Naive thymus-derived CD4-positive, alpha-beta T cell (primary cell): Measurements from ENCODE around the gene PPM1H. TPM values are rescaled to one million over a fixed set of nuclear protein-coding genes. Genes with fewer than 3 reads are reported as not detected.

ENCODE experiments used
- ATAC-seq: fragments of 150-1000 bp; cut with Tn5 transposase; 2 replicates; pipeline ENCODE4 v1.10.0; 2021; ENCODE audit warnings: mild to moderate bottlenecking, moderate library complexity
- CTCF ChIA-PET: fragments of 350-600 bp; sonication (Branson Sonifier 250); formaldehyde crosslinking; loops from one replicate; lab custom pipeline; 2021; ENCODE audit warnings: antibody characterized with exemption; lab: Charles Lee
- POLR2A ChIA-PET: fragments of 350-600 bp; sonication (Branson Sonifier 250); formaldehyde crosslinking; loops from one replicate; lab custom pipeline; 2021; ENCODE audit warnings: antibody characterized with exemption, inconsistent platforms; lab: Charles Lee
- DNase-seq, 9 donors: peaks; one replicate each; pipeline versions ENCODE4 v3.0.0 to v3.0.0-alpha.2; 2020 to 2022; ENCODE audit warnings: mixed read lengths in 1 of 9
- H3K27ac ChIP-seq: one replicate; pipeline ENCODE4 v1.7.0; 2013; ENCODE audit warnings: mild to moderate bottlenecking, low read depth, low read length, moderate library complexity
- H3K27me3 ChIP-seq, 2 donors: one replicate each; pipeline ENCODE4 v1.7.0; 2013; ENCODE audit warnings: low read length in 2 of 2, mild to moderate bottlenecking in 2 of 2, moderate library complexity in 2 of 2; ENCODE audit not compliant: control insufficient read depth in 2 of 2, insufficient read depth in 2 of 2
- H3K36me3 ChIP-seq, 3 experiments: 1 replicate in 2 of 3; 2 replicates in 1 of 3; pipeline ENCODE4 v1.7.0; 2013; ENCODE audit warnings: low read length in 3 of 3, mild to moderate bottlenecking in 3 of 3, moderate library complexity in 1 of 3; ENCODE audit not compliant: insufficient read depth in 3 of 3, control insufficient read depth in 2 of 3
- H3K4me1 ChIP-seq, 2 donors: one replicate each; pipeline ENCODE4 v1.7.0; 2013; ENCODE audit warnings: low read length in 2 of 2, mild to moderate bottlenecking in 2 of 2, moderate library complexity in 1 of 2; ENCODE audit not compliant: control insufficient read depth in 2 of 2, insufficient read depth in 2 of 2
- H3K4me3 ChIP-seq: 2 replicates; pipeline ENCODE4 v1.7.0; 2013; ENCODE audit warnings: mild to moderate bottlenecking, low read length
- H3K9me3 ChIP-seq, 3 experiments: 1 replicate in 2 of 3; 2 replicates in 1 of 3; pipeline ENCODE4 v1.7.0; 2013; ENCODE audit warnings: low read length in 3 of 3; ENCODE audit not compliant: control insufficient read depth in 2 of 3
- H3K27ac Mint-ChIP-seq, 9 donors: one replicate each; pipeline ENCODE4 v1.8.0; 2020 to 2022; ENCODE audit warnings: mixed read lengths in 9 of 9, mild to moderate bottlenecking in 8 of 9, moderate library complexity in 5 of 9, inconsistent platforms in 2 of 9
- H3K27me3 Mint-ChIP-seq, 5 donors: one replicate each; pipeline ENCODE4 v1.8.0; 2021 to 2022; ENCODE audit warnings: mixed read lengths in 5 of 5, mild to moderate bottlenecking in 1 of 5
- H3K36me3 Mint-ChIP-seq, 5 donors: one replicate each; pipeline ENCODE4 v1.8.0; 2020 to 2022; ENCODE audit warnings: mixed read lengths in 5 of 5, mild to moderate bottlenecking in 3 of 5, inconsistent platforms in 1 of 5
- H3K4me1 Mint-ChIP-seq, 7 donors: one replicate each; pipeline ENCODE4 v1.8.0; 2020 to 2022; ENCODE audit warnings: mixed read lengths in 7 of 7, mild to moderate bottlenecking in 3 of 7, inconsistent platforms in 1 of 7
- H3K4me3 Mint-ChIP-seq, 10 donors: one replicate each; pipeline ENCODE4 v1.8.0; 2020 to 2022; ENCODE audit warnings: mild to moderate bottlenecking in 10 of 10, mixed read lengths in 10 of 10, moderate library complexity in 6 of 10, inconsistent platforms in 2 of 10
- H3K9me3 Mint-ChIP-seq, 11 donors: one replicate each; pipeline ENCODE4 v1.8.0; 2020 to 2022; ENCODE audit warnings: mixed read lengths in 11 of 11, mild to moderate bottlenecking in 4 of 11, inconsistent platforms in 1 of 11, moderate library complexity in 1 of 11
- intact Hi-C, 2 donors: fragments of 100-400 bp; cut with micrococcal nuclease; formaldehyde crosslinking; loops; one replicate each; pipeline ENCODE4 v1.15.1; 2023
- polyA plus RNA-seq, 2 donors: library from polyadenylated mRNA; unstranded; fragments of 300-500 nt; fragmentation: Illumina TruSeq; gene quantifications; one replicate each; pipeline ENCODE4 v1.2.3, GENCODE V29; 2021
- total RNA-seq, 6 experiments: library from RNA in 5 of 6; stranded (reverse) in 5 of 6; gene quantifications; 1 replicate in 5 of 6; 2 replicates in 1 of 6; pipeline ENCODE4 v1.2.3 and lab custom pipeline; 2021 to 2026

Gene PPM1H
- total and polyA plus RNA-seq, 7 experiments from 2014 or later: 0.08 to 2.1 (median 0.34) TPM; not detected in 4

DNA sequence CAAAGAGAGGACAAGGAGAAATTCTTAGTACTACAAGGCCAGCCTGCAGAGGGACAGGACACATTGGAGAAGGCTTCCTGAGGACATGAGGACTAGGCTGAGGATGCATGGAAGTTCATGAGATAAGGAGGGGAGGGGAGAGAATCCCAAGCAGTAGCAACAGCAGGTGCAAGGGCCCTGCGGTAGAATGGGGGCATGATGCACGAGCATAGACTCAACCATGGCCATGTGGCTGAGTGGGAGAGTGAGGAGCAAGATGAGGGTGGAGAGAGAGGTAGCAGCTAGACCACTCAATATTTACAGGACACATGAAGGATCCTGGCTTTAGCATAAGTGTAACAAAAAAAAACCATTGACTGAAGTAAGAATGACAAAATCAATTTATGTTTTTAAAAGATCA is 128.1 kb downstream of the PPM1H start:
- H3K9me3 ChIP-seq: no peaks in the 10 kb centered on the region
- H3K4me1 ChIP-seq: no peaks in the 10 kb centered on the region
- peaks cover 0 to 9% (median 5%) of the 10 kb centered on the region in 7 donors for H3K4me1 Mint-ChIP-seq
- intact Hi-C loops: no loop called here
- no peaks in the 10 kb centered on the region for H3K36me3 Mint-ChIP-seq
- ATAC-seq (no peak), DNase-seq (no peak)
- H3K4me3 Mint-ChIP-seq: no peak overlapping the region
- no peaks in the 10 kb centered on the region for H3K36me3 ChIP-seq
- no peaks in the 10 kb centered on the region for H3K27me3 ChIP-seq
- H3K27ac ChIP-seq: no peak overlapping the region
- H3K4me3 ChIP-seq: no peak overlapping the region
- no peaks in the 10 kb centered on the region for H3K9me3 Mint-ChIP-seq
- peaks cover 0 to 5% (median 0%) of the 10 kb centered on the region in 5 donors for H3K27me3 Mint-ChIP-seq
- POLR2A ChIA-PET: interaction anchor here (0.9 kb wide), 1 partner anchor 12 kb away, joined by 3 read pairs; no protein-coding TSS in a partner anchor
- CTCF ChIA-PET: no interaction called here
- no peak overlapping the region for H3K27ac Mint-ChIP-seq

DNA sequence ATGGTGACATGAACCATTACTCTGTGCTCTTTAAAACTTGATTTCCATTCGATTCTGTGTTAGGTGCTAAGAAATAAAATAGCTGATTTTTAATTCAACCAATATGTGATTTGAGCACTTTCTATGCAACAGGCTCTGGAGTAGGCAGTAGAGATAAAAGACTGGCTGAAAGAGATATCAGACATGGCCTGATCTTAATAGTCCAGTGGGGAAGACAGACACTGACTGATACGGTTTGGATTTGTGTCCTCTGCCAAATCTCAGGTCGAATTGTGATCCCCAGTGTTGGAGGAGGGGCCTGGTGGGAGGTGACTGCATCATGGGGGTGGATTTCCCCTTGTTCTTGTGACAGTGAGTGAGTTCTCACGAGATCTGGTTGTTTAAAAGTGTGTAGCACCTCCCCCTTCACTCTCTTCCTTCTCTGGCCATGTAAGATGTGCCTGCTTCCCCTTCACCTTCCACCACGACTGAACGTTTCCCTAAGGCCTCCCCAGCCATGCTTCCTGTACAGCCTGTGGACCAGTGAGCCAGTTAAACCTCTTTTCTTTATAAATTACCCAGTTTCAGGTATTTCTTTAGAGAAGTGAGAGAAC is 128.6 kb downstream of the PPM1H start:
- intact Hi-C loops: no loop called here
- ATAC-seq: no peak
- H3K27me3 Mint-ChIP-seq: peaks cover 0 to 5% (median 0%) of the 10 kb centered on the region in 5 donors

DNA sequence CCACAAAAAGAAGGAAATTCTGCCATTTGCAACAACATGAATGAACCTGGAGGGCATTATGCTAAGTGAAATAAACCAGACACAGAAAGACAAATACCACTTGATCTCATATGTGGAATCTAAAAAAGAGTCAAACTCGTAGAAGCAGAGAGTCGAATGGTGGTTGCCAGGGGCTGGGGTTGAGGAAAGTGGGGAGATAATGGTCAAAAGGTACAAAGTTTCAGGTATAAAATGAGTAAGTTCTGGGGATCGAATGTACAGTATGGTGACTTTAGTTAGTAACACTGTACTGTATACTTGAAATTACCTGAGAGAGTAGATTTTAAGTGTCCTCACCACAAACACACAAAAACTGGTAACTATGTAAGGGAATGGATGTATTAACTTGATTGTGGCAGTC is 129.4 kb downstream of the PPM1H start:
- no peaks in the 10 kb centered on the region for H3K4me1 ChIP-seq
- no peak overlapping the region for H3K27ac ChIP-seq
- H3K9me3 Mint-ChIP-seq: no peaks in the 10 kb centered on the region
- H3K9me3 ChIP-seq: no peaks in the 10 kb centered on the region
- H3K36me3 Mint-ChIP-seq: no peaks in the 10 kb centered on the region
- DNase-seq: no peak
- ChIA-PET POLR2A (no interaction called here), CTCF (no interaction called here)
- H3K4me3 Mint-ChIP-seq: no peak overlapping the region
- no peaks in the 10 kb centered on the region for H3K36me3 ChIP-seq
- peaks cover 0 to 3% (median 0%) of the 10 kb centered on the region in 7 donors for H3K4me1 Mint-ChIP-seq
- H3K27me3 ChIP-seq: no peaks in the 10 kb centered on the region
- H3K27me3 Mint-ChIP-seq: peaks cover 0 to 2% (median 0%) of the 10 kb centered on the region in 5 donors
- intact Hi-C loops: no loop called here
- H3K27ac Mint-ChIP-seq: no peak overlapping the region
- H3K4me3 ChIP-seq: no peak overlapping the region
- ATAC-seq: no peak

More for the DNA sequence above, 128.6 kb downstream of the PPM1H start:
- no peaks in the 10 kb centered on the region for H3K36me3 Mint-ChIP-seq
- peaks cover 0 to 4% (median under 1%) of the 10 kb centered on the region in 7 donors for H3K4me1 Mint-ChIP-seq
- Histone ChIP-seq H3K36me3 (no peaks in the 10 kb centered on the region), H3K9me3 (no peaks in the 10 kb centered on the region), H3K4me1 (no peaks in the 10 kb centered on the region), H3K27ac (no peak overlapping the region), H3K27me3 (no peaks in the 10 kb centered on the region), H3K4me3 (no peak overlapping the region)
- CTCF ChIA-PET: no interaction called here
- POLR2A ChIA-PET: no interaction called here
- H3K27ac Mint-ChIP-seq: no peak overlapping the region
- no peaks in the 10 kb centered on the region for H3K9me3 Mint-ChIP-seq
- H3K4me3 Mint-ChIP-seq: no peak overlapping the region
- DNase-seq: no peak

DNA sequence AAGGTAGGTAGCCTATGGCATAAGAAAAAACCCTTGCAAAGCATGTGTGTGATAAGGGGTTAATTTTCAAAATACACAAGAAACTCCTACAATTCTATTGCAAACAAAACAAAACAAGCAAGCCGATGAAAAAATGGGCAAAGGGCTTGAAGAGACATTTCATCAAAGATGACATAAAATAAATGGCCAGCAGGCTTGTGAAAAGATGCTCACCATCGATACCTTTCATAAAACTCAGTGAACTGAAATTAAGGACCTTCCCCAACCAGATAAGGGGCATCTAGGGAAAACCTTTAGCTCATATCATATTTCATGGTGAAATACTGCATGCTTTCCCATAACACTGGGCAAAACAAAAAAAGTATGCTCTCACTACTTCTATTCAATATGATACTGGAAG is 131.2 kb downstream of the PPM1H start:
- Mint-ChIP-seq H3K36me3 (no peaks in the 10 kb centered on the region), H3K4me1 (peaks cover 0 to 3% (median 0%) of the 10 kb centered on the region in 7 donors), H3K27ac (no peak overlapping the region), H3K27me3 (peaks cover 0 to 2% (median 0%) of the 10 kb centered on the region in 5 donors), H3K9me3 (no peaks in the 10 kb centered on the region), H3K4me3 (no peak overlapping the region)
- ATAC-seq (no peak), DNase-seq (no peak)
- CTCF ChIA-PET: interaction anchor here (1.4 kb wide), 1 partner anchor 222 kb away, joined by 4 read pairs; no protein-coding TSS in a partner anchor
- intact Hi-C loops: no loop called here
- no peaks in the 10 kb centered on the region for H3K36me3 ChIP-seq
- no peaks in the 10 kb centered on the region for H3K27me3 ChIP-seq
- POLR2A ChIA-PET: interaction anchor here (0.7 kb wide), 1 partner anchor 15 kb away, joined by 3 read pairs; no protein-coding TSS in a partner anchor
- no peaks in the 10 kb centered on the region for H3K9me3 ChIP-seq
- H3K27ac ChIP-seq: no peak overlapping the region
- no peak overlapping the region for H3K4me3 ChIP-seq
- H3K4me1 ChIP-seq: no peaks in the 10 kb centered on the region

DNA sequence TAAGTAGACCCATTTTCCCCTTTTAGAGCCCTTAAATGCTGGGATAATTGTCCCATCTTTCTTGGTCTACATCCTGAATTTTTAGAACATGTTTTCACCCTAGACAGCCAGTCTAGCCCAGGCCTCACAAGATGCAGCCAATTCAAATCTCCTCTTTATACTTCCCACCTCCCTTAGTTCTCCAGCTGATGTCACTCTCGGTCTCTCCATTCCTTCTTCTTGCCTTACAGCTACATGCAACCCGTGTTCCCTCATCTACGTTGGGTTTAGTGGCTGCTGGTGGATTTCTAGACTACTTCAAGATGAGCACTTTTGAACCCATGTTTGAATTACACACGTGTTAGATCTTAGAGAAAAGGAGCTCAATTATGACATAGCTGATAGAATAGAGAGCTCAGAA is 132.0 kb downstream of the PPM1H start:
- ATAC-seq: no peak
- CTCF ChIA-PET: interaction anchor here (1.4 kb wide), 1 partner anchor 222 kb away, joined by 4 read pairs; no protein-coding TSS in a partner anchor
- Histone ChIP-seq H3K4me1 (no peaks in the 10 kb centered on the region), H3K27me3 (no peaks in the 10 kb centered on the region), H3K4me3 (no peak overlapping the region), H3K36me3 (no peaks in the 10 kb centered on the region), H3K27ac (no peak overlapping the region), H3K9me3 (no peaks in the 10 kb centered on the region)
- peaks cover 0 to 5% (median 0%) of the 10 kb centered on the region in 5 donors for H3K27me3 Mint-ChIP-seq
- H3K4me3 Mint-ChIP-seq: no peak overlapping the region
- H3K4me1 Mint-ChIP-seq: no peaks in the 10 kb centered on the region
- POLR2A ChIA-PET: interaction anchor here (0.8 kb wide), 1 partner anchor 1239 kb away, joined by 3 read pairs; no protein-coding TSS in a partner anchor
- intact Hi-C loops: no loop called here
- no peak for DNase-seq
- no peaks in the 10 kb centered on the region for H3K36me3 Mint-ChIP-seq
- H3K9me3 Mint-ChIP-seq: no peaks in the 10 kb centered on the region
- no peak overlapping the region for H3K27ac Mint-ChIP-seq

DNA sequence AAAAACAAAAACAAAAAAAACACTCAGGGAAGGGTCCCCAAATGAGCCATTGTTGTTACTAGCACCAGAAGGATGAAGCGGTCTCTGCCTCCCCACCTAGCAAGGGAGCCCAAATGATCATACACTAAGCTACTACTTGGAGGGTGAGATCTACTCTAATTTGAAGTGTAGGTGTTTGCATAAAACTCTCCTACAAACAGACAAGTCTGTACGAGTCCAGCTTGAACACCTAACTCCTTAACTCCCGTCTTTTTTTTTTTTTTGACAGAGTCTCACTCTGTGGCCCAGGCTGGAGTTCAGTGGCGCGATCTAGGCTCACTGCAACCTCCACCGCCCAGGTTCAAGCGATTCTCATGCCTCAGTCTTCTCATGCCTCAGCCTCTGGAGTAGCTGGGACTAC is 132.6 kb downstream of the PPM1H start:
- Mint-ChIP-seq H3K9me3 (no peaks in the 10 kb centered on the region), H3K4me3 (no peak overlapping the region), H3K36me3 (no peaks in the 10 kb centered on the region), H3K4me1 (no peaks in the 10 kb centered on the region), H3K27ac (no peak overlapping the region), H3K27me3 (peaks cover 0 to 10% (median 0%) of the 10 kb centered on the region in 5 donors)
- CTCF ChIA-PET: no interaction called here
- Histone ChIP-seq H3K9me3 (no peaks in the 10 kb centered on the region), H3K27ac (no peak overlapping the region), H3K4me1 (no peaks in the 10 kb centered on the region), H3K36me3 (no peaks in the 10 kb centered on the region), H3K4me3 (no peak overlapping the region), H3K27me3 (no peaks in the 10 kb centered on the region)
- POLR2A ChIA-PET: interaction anchor here (0.8 kb wide), 1 partner anchor 1238 kb away, joined by 3 read pairs; no protein-coding TSS in a partner anchor
- DNase-seq: no peak
- no peak for ATAC-seq
- intact Hi-C loops: no loop called here

DNA sequence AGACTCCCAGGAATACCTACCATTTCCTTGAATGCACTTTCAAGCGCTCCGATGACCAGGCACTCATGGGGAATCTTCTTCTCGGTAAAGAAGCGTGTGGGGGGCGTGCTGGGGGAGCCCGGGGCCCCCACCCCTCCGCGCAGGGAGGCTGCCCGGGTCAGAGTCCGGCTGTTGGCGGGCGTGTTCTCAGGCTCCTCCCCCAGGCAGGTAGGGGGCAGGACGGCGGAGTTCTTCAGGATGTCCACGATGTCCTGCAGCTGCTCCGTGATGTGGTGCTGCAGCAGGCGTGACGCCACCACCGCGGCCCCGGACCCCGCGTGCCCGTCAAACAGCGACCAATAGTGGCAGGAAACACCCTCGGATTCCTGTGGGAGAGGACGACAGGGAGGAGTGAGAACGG is 133.2 kb downstream of the PPM1H start:
- no peak overlapping the region for H3K27ac ChIP-seq
- H3K36me3 Mint-ChIP-seq: no peaks in the 10 kb centered on the region
- DNase-seq (no peak), ATAC-seq (no peak)
- H3K27ac Mint-ChIP-seq: no peak overlapping the region
- CTCF ChIA-PET: no interaction called here
- H3K4me1 ChIP-seq: no peaks in the 10 kb centered on the region
- no peaks in the 10 kb centered on the region for H3K36me3 ChIP-seq
- H3K9me3 Mint-ChIP-seq: no peaks in the 10 kb centered on the region
- H3K4me1 Mint-ChIP-seq: no peaks in the 10 kb centered on the region
- POLR2A ChIA-PET: no interaction called here
- H3K9me3 ChIP-seq: no peaks in the 10 kb centered on the region
- intact Hi-C loops: no loop called here
- peaks cover 0 to 11% (median 0%) of the 10 kb centered on the region in 5 donors for H3K27me3 Mint-ChIP-seq
- H3K4me3 Mint-ChIP-seq: no peak overlapping the region
- H3K27me3 ChIP-seq: no peaks in the 10 kb centered on the region
- no peak overlapping the region for H3K4me3 ChIP-seq
